Measurements from ENCODE around the gene NCSTN.

Gene NCSTN

DNA sequence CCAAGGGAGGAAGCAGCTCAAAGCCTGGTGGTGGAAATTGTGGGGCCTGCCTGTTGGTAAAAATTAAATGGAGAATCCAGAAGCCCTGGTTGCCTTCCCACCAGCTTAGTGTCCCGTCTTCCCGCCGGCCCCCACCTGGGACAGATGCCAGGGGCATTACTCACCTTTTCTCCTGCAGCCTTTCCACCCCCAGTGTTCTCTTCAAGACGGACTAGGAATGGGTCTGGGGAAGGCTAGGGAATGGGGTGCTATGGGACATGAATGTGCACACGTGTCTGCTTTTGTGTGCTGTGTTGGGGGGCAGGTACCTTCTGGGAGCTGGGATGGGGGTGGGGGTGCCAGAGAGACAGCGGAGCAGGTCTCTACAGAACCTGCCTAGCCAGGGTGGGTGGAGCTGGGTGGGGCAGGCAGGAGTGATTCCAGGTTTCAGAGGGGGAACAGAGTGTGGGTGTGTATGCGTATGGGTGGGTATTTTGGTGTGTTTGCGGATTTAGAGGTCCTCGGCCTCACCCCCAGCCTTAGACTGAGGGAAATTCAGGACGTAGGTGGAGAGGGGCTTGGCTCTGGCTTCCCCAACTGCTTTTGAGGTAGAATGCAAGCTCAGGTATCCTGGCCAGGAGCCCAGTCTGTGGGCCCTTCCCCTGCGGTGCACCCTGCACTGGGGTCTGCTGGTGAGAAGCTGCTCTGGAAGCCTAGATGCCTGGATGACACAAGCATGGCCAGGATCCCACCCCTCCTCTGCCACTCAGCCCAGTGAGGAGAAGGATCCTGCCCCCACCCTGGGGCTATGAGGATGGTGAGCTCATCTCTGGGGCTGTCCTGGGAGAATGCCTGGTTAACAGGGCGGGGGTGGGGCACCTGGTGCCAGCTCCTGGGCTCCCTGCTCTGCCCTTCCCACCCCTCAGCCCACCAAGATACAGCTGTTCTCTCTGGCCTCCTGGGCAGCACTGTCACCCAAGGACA lies 64.9 kb downstream of the NCSTN start:
- no peak for DNase-seq
